Measurements from ENCODE around the gene EVL.
"Not testable (repeated sequence)": the region's sequence is repeated elsewhere in the genome, so short reads cannot be mapped to it uniquely, and the experiment has no call there.

EVL gene

DNA sequence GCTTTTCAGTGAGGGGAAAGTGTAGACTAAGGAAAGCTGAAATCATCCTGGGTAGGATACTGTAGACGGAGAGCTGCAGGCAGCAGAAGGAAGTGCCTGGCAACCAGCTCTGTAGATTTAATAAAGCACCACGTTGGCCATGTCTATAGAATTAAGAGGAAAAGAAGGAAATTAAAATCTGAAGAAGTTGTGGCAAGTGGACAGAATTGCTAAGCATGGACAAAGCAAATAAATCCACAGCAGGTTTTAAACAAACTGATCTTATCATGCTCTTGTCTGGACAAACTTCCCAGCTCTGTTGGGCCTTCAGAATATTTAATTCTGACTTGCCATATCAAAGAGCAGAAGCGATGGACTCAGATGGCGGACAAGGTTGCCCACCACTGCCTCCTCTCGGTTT is 27.2 kb upstream of the EVL start:
- DNase-seq (ENCODE audit: low spot score) = no peak

- DNase-seq (ENCODE audit: low spot score) = no peak
Observed at GRCh38 chr14:100039903-100040302, 25.3 kb upstream of the EVL start.

GRCh38 chr14:100041271-100041670 is 24.0 kb upstream of the EVL start:
- DNase-seq (ENCODE audit: low spot score) = no peak

DNA sequence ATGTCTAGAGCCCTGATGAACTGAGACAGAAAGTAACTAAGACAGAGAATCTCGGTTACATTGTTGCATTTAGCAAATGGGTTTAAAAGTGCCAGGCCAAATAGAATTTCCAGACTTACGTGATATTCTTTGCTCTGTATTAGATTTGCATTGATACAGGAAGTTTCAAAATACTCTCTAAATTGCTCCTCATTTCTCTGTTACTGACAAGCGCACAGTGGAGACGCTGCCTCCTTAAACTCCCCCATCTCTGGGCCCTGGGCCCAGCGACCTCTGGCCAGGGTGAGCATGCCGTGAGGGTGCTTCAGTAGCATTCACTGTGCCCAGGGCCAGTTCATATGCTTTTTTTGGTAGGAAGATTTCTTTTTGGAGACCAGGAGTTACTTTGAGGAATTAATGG is 22.9 kb upstream of the EVL start:
- DNase-seq (ENCODE audit: low spot score) = no peak

GRCh38 chr14:100045642-100046344 is 19.4 kb upstream of the EVL start:
- no peak for DNase-seq (ENCODE audit: low spot score)

DNA sequence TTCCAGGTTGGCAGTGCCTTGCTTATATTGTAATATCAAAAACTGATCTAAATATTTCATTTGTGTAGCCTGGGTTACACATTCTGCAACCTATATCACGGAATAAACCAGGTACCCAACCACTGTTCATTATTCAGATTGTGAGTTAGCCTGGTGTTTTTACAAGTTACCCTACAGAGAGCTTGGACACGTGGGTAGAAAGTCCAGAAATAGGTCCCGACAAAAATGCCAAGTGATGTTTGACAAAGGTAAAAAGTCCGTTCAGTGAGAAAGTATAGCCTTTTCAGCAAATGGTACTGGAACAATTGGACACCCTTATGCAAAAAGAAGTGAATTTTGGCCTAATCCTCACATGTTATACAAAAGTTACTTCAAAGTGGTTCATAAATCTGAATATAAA is 17.6 kb upstream of the EVL start:
- no peak for DNase-seq (ENCODE audit: low spot score)

DNA sequence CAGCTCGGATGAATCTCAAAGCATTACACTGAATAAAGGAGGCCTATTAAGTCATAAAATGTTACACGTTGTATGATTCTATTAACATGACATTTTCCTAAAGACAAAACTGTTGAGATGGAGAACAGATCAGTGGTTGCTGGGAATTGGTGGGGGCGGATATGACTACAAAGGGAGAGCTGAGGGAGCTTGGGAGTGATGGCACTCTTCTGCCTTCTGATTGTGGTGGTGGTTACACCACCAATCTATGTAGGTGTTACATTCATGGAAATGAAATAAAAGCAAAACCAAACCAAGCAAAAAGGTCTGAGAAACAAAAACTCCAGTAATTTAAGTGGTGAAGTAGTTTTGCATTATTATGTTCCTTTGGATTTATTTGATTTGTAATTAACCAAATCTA is 16.4 kb upstream of the EVL start:
- DNase-seq (ENCODE audit: low spot score) = no peak

DNA sequence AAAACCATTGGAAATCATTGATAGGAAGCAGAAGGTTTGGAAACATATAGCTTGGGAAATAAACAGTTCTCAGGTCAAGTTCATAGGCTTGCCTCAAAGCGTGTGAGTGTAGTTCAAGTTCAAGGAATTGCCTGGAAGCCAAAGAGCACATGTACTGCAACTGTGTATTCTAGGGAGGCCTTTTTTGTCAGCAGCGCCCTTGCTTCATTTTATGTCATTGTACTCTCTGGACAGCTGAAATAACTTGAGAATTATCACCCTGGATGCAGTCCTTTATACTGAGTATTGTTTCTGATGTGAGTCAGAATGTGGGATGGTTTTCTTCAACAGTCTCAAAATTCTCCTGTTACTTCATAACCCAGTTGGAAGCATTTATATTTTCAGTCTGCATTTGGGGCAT is 16.0 kb upstream of the EVL start:
- DNase-seq (ENCODE audit: low spot score) = no peak

- DNase-seq (ENCODE audit: low spot score) = no peak
Observed at GRCh38 chr14:100051103-100051502, 14.1 kb upstream of the EVL start.

GRCh38 chr14:100051543-100051942 is 13.7 kb upstream of the EVL start:
- no peak for DNase-seq (ENCODE audit: low spot score)

DNA sequence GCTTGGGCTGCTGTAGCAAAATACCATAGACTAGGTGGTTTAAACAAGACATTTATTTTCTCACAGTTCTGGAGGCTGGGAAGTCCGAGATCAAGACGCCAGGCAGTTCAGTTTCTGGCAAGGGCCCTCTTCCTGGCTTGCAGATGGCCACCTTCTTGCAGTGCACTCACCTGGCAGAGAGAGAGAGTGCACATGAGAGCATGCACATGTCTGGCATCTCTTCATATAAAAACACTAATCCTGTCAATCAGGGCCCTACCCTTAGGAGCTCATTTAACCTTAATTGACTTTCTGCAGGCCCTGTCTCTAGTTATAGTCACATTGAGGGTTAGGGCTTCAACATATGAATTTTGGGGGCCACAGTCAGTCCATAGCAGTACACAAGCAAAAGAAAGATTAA is 12.4 kb upstream of the EVL start:
- DNase-seq (ENCODE audit: low spot score) = no peak

DNA sequence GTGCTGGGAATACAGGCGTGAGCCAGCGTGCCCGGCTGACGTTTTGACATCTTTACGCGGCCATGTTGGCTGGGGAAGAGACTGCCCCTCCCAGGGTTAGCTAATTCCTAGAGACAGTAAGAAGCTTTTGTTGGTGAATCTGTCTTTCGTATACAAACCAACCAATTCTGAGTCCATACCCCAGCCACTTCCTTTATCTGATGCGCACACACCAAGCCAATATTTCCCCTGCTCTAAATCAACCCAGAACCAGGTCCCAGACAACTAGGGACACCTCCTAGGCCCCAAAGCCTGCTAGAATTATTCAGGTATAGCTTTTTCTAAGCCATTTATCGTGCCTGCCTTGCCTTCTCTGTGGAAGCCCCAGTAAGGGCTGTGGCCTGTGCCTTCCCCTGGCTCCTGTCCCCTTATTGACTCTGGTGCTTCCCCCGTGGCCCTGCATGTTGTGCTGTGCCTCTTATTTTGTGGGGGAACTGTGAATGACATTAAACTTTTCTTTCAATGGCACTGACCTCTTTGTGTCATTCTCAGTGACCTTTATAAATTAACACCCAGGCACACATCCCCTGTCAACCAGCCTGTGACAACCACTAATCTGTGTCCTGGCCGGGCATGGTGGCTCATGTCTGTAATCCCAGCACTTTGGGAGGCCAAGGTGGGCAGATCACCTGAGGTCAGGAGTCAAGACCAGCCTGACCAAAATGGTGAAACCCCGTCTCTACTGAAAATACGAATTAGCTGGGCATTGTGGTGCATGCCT is 10.7 kb upstream of the EVL start:
- DNase-seq (ENCODE audit: low spot score) = no peak

- no peak for DNase-seq (ENCODE audit: low spot score)
Observed at GRCh38 chr14:100056431-100056830, 8.8 kb upstream of the EVL start.

- no peak for DNase-seq (ENCODE audit: low spot score)
Observed at GRCh38 chr14:100056964-100057795, 8.0 kb upstream of the EVL start.

GRCh38 chr14:100058777-100059437 is 6.3 kb upstream of the EVL start:
- DNase-seq (ENCODE audit: low spot score) = no peak

GRCh38 chr14:100059438-100059781 is 5.8 kb upstream of the EVL start:
- no peak for DNase-seq (ENCODE audit: low spot score)

DNA sequence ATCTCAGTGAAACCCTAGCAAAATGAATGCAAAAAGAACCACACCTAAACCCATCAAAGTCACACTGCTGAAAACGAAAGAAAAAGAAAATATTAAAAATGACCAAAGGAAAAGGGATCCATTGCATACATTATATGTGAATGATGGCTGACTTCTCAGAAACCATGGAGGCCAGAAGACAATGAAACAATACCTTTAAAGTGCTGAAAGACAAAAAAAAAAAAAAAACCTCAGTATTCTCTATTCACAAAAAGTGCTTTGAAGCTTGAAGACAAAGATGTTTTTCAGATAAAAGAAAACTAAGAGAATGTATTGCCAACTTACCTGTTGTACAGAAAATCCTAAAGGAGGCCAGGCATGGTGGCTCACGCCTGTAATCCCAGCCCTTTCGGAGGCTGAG is 4.5 kb upstream of the EVL start:
- no peak for DNase-seq (ENCODE audit: low spot score)

GRCh38 chr14:100062590-100062989 is 2.6 kb upstream of the EVL start:
- DNase-seq (ENCODE audit: low spot score) = no peak

DNA sequence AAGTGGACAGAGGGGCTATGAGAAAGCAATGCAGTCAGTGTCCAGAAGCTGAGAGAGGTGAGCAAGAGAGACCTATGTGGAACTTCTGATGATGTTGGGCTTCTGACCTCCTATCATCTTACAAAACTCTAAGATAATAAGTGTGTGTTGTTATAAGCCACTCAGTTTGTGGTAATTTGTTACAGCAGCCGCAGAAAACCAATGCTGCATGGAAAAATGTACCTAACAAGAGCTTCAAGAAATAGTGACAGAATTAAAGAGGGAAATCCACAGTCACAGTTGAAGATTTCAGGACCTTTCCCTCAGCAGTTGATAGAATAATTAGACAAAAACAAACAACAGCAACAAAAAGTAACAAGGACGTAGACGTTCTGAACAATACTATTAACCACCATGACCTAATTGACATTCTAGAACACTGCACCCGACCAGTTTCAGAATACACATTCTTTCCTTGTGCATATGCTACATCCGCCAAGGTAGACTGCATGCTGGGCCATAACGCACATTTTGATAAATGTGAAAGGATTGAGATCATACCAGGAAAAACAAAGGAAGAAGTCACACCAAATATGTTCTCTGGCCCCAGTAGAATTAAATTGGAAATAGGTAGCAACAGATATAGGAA is 1.8 kb upstream of the EVL start:
- DNase-seq (ENCODE audit: low spot score) = no peak

GRCh38 chr14:100064335-100065092 is 708 bp upstream of the EVL start:
- not testable (repeated sequence) for DNase-seq (ENCODE audit: low spot score)

GRCh38 chr14:100065942-100066574 is 836 bp downstream of the EVL start:
- DNase-seq (ENCODE audit: low spot score) = no peak
